IPS-18c (cell line): ENCODE results near the gene PPIL1.

Experiments
- H3K4me3 ChIP-seq: 2 replicates; pipeline ENCODE4 v1.7.0; 2013; ENCODE audit warnings: low read depth, mild to moderate bottlenecking, low read length, moderate library complexity; ENCODE audit not compliant: insufficient read depth
- H3K9me3 ChIP-seq: one replicate; pipeline ENCODE4 v1.6.1; 2013; ENCODE audit warnings: mild to moderate bottlenecking, low read length, moderate library complexity; ENCODE audit not compliant: control insufficient read depth, insufficient read depth

PPIL1 gene

GRCh38 chr6:36874443-36875249 is at the start of gene PPIL1:
TSS of gene PPIL1 (minus strand) at chr6:36874803. CDS start at chr6:36874772, 31 bp downstream.
- Histone ChIP-seq H3K4me3 (peak within 1 kb of the TSS; percentile 82), H3K9me3 (no peaks in the 10 kb centered on the region)

GRCh38 chr6:36924131-36924530 is 49.5 kb upstream of the PPIL1 start:
- Histone ChIP-seq H3K9me3 (no peaks in the 10 kb centered on the region), H3K4me3 (no peak overlapping the region)

- H3K4me3 ChIP-seq, result no peak overlapping the region
- no peaks in the 10 kb centered on the region for H3K9me3 ChIP-seq
Measured at GRCh38 chr6:36920546-36920945, 45.9 kb upstream of the PPIL1 start.

GRCh38 chr6:36920049-36920448 is 45.4 kb upstream of the PPIL1 start:
- Histone ChIP-seq H3K9me3 (no peaks in the 10 kb centered on the region), H3K4me3 (no peak overlapping the region)

GRCh38 chr6:36917541-36918193 is 43.1 kb upstream of the PPIL1 start:
- no peak overlapping the region for H3K4me3 ChIP-seq

GRCh38 chr6:36916126-36916525 is 41.5 kb upstream of the PPIL1 start:
- Histone ChIP-seq H3K4me3 (no peak overlapping the region), H3K9me3 (no peaks in the 10 kb centered on the region)

More at GRCh38 chr6:36917541-36918193, 43.1 kb upstream of the PPIL1 start:
- H3K9me3 ChIP-seq, result no peaks in the 10 kb centered on the region

- H3K9me3 ChIP-seq, result no peaks in the 10 kb centered on the region
- H3K4me3 ChIP-seq, result no peak overlapping the region
Measured at GRCh38 chr6:36915599-36915998, 41.0 kb upstream of the PPIL1 start.

GRCh38 chr6:36914227-36914794 is 39.7 kb upstream of the PPIL1 start:
- Histone ChIP-seq H3K4me3 (no peak overlapping the region), H3K9me3 (no peaks in the 10 kb centered on the region)

GRCh38 chr6:36913082-36913481 is 38.5 kb upstream of the PPIL1 start:
- H3K4me3 ChIP-seq, result no peak overlapping the region
- no peaks in the 10 kb centered on the region for H3K9me3 ChIP-seq

GRCh38 chr6:36912586-36912985 is 38.0 kb upstream of the PPIL1 start:
- Histone ChIP-seq H3K4me3 (no peak overlapping the region), H3K9me3 (no peaks in the 10 kb centered on the region)

- H3K9me3 ChIP-seq, result no peaks in the 10 kb centered on the region
- H3K4me3 ChIP-seq, result no peak overlapping the region
Measured at GRCh38 chr6:36912030-36912454, 37.4 kb upstream of the PPIL1 start.

- H3K9me3 ChIP-seq, result no peaks in the 10 kb centered on the region
- no peak overlapping the region for H3K4me3 ChIP-seq
Measured at GRCh38 chr6:36908747-36909146, 34.1 kb upstream of the PPIL1 start.

- no peak overlapping the region for H3K4me3 ChIP-seq
Measured at GRCh38 chr6:36907781-36908180, 33.2 kb upstream of the PPIL1 start.

GRCh38 chr6:36906539-36907325 is 32.1 kb upstream of the PPIL1 start:
- Histone ChIP-seq H3K4me3 (no peak overlapping the region), H3K9me3 (no peaks in the 10 kb centered on the region)

More at GRCh38 chr6:36907781-36908180, 33.2 kb upstream of the PPIL1 start:
- no peaks in the 10 kb centered on the region for H3K9me3 ChIP-seq

GRCh38 chr6:36904851-36905393 is 30.3 kb upstream of the PPIL1 start:
- H3K9me3 ChIP-seq, result no peaks in the 10 kb centered on the region
- H3K4me3 ChIP-seq, result no peak overlapping the region

GRCh38 chr6:36904114-36904513 is 29.5 kb upstream of the PPIL1 start:
- Histone ChIP-seq H3K9me3 (no peaks in the 10 kb centered on the region), H3K4me3 (no peak overlapping the region)

GRCh38 chr6:36897609-36898008 is 23.0 kb upstream of the PPIL1 start:
- Histone ChIP-seq H3K9me3 (no peaks in the 10 kb centered on the region), H3K4me3 (no peak overlapping the region)
